K562 (cell line): ENCODE results near the gene MARK3. TPM values are rescaled to one million over a fixed set of nuclear protein-coding genes. Genes with fewer than 3 reads are reported as not detected.

ENCODE experiments used
- ATAC-seq: fragments of 200-7000 bp; cut with Tn5 transposase; 3 replicates; pipeline ENCODE4 v1.9.1; 2020; ENCODE audit warnings: moderate library complexity
- BruUV-seq: library from RNA; stranded (reverse); fragments of 400-500 nt; replicated peaks from 2 replicates; lab custom pipeline; 2021; lab: Mats Ljungman, UMichigan
- CTCF ChIA-PET: fragments of 300-600 bp; formaldehyde crosslinking; extraction: SDS; loops from one replicate; lab custom pipeline; 2021; ENCODE audit warnings: low intra/inter-chr PET ratio; lab: Yijun Ruan, JAX
- POLR2A ChIA-PET: fragments of 300-600, 350-650 bp; sonication (Branson Sonifier 250); formaldehyde crosslinking; extraction: SDS; loops from one replicate; lab custom pipeline; 2021; ENCODE audit warnings: antibody characterized with exemption, inconsistent platforms; lab: Yijun Ruan, JAX
- DNase-seq, 4 experiments: peaks; one replicate each; pipeline versions ENCODE4 v3.0.0 to v3.0.0-alpha.2; 2011 to 2018; ENCODE audit warnings: low spot score in 3 of 4, mixed read lengths in 3 of 4; ENCODE audit errors: extremely low read depth in 1 of 4
- FAIRE-seq: peaks from 2 replicates; lab custom pipeline; 2011; peaks lifted over from hg19 to GRCh38; lab: Jason Lieb, UNC
- H2AFZ ChIP-seq: 2 replicates; pipeline ENCODE4 v1.6.0; 2011; ENCODE audit warnings: low read depth, low read length, control low read depth, inconsistent platforms
- H3K27ac ChIP-seq: fragments of 200-600 bp; 3 replicates; pipeline ENCODE4 v1.8.0; 2011; ENCODE audit warnings: low read depth, mild to moderate bottlenecking, control low read depth, inconsistent platforms, low read length, moderate library complexity, mixed read lengths; ENCODE audit errors: extremely low read depth
- H3K27me3 ChIP-seq, 2 experiments: fragments of 300-600 bp in 1 of 2; 2 replicates in 1 of 2; 3 replicates in 1 of 2; pipeline versions ENCODE4 v1.6.0 to v1.8.0; 2011; ENCODE audit warnings: inconsistent platforms in 2 of 2, low read length in 2 of 2, mild to moderate bottlenecking in 1 of 2, mixed read lengths in 1 of 2, moderate library complexity in 1 of 2; ENCODE audit not compliant: control insufficient read depth in 2 of 2, insufficient read depth in 2 of 2
- H3K36me3 ChIP-seq: fragments of 300-600 bp; 3 replicates; pipeline ENCODE4 v1.8.0; 2011; ENCODE audit warnings: mild to moderate bottlenecking, low read length, inconsistent platforms; ENCODE audit not compliant: control insufficient read depth, insufficient read depth
- H3K4me1 ChIP-seq, 2 experiments: fragments of 200-600 bp in 1 of 2; replicated peaks in 1 of 2; 2 replicates in 1 of 2; 3 replicates in 1 of 2; pipeline versions ENCODE4 v1.5.1 to v1.8.0; 2011; ENCODE audit warnings: inconsistent platforms in 2 of 2, low read length in 2 of 2, mild to moderate bottlenecking in 1 of 2, mixed read lengths in 1 of 2, moderate library complexity in 1 of 2; ENCODE audit not compliant: control insufficient read depth in 2 of 2, insufficient read depth in 2 of 2
- H3K4me2 ChIP-seq: 2 replicates; pipeline ENCODE4 v1.6.1; 2011; ENCODE audit warnings: low read length, control low read depth, inconsistent platforms, mixed read lengths; ENCODE audit not compliant: insufficient read depth
- H3K4me3 ChIP-seq: fragments of 200-600 bp; sonication (generic), shearing (Covaris generic); 2 replicates; pipeline ENCODE4 v1.5.1; 2016; ENCODE audit warnings: control low read depth, inconsistent platforms
- H3K79me2 ChIP-seq: fragments of 200-600 bp; 3 replicates; pipeline ENCODE4 v1.8.0; 2011; ENCODE audit warnings: low read length, inconsistent platforms; ENCODE audit not compliant: control insufficient read depth, insufficient read depth
- H3K9ac ChIP-seq, 2 experiments: 2 replicates each; pipeline versions ENCODE4 v1.6.0 to v1.6.1; 2011; ENCODE audit warnings: low read depth in 2 of 2, low read length in 2 of 2, control low read depth in 1 of 2, inconsistent platforms in 1 of 2, mild to moderate bottlenecking in 1 of 2, mixed read lengths in 1 of 2; ENCODE audit not compliant: insufficient read depth in 1 of 2
- H3K9me1 ChIP-seq: one replicate; pipeline ENCODE4 v1.6.0; 2011; ENCODE audit warnings: inconsistent platforms, mild to moderate bottlenecking, low read length, moderate library complexity; ENCODE audit not compliant: control insufficient read depth, insufficient read depth
- H3K9me3 ChIP-seq: replicated peaks from 2 replicates; pipeline ENCODE4 v1.5.1; 2011; ENCODE audit warnings: low read depth, low read length, inconsistent platforms; ENCODE audit not compliant: control insufficient read depth, insufficient read depth
- H4K20me1 ChIP-seq: replicated peaks from 2 replicates; pipeline ENCODE4 v1.6.1; 2011; ENCODE audit warnings: low read length, inconsistent platforms, mixed read lengths; ENCODE audit not compliant: control insufficient read depth, insufficient read depth
- ASH1L ChIP-seq: fragments of 450-650 bp; IDR thresholded peaks from 2 replicates; pipeline ENCODE4 v1.6.1; 2018; ENCODE audit warnings: borderline replicate concordance, mild to moderate bottlenecking, low read depth; ENCODE audit not compliant: partially characterized antibody
- EP400 ChIP-seq: fragments of 450-650 bp; IDR thresholded peaks from 2 replicates; pipeline ENCODE4 v1.6.1; 2017; ENCODE audit warnings: antibody characterized with exemption, mild to moderate bottlenecking, moderate library complexity
- GATAD2B ChIP-seq: fragments of 450-650 bp; IDR thresholded peaks from 2 replicates; pipeline ENCODE4 v1.6.1; 2017; ENCODE audit warnings: mild to moderate bottlenecking, borderline replicate concordance
- HDAC3 ChIP-seq: fragments of 450-650 bp; IDR thresholded peaks from 2 replicates; pipeline ENCODE4 v1.6.1; 2018; ENCODE audit warnings: borderline replicate concordance, mild to moderate bottlenecking, moderate library complexity; ENCODE audit not compliant: partially characterized antibody
- MYNN ChIP-seq, 2 experiments: sonication (generic); formaldehyde crosslinking in 1 of 2; IDR thresholded peaks; 2 replicates each; pipeline versions ENCODE4 v1.5.0 to v1.6.1; 2016 to 2020; ENCODE audit warnings: antibody characterized with exemption in 1 of 2, missing genetic modification reagents in 1 of 2
- NELFE ChIP-seq: IDR thresholded peaks from 2 replicates; pipeline ENCODE4 v1.6.1; 2011; ENCODE audit warnings: mild to moderate bottlenecking; ENCODE audit not compliant: insufficient read depth, insufficient read length
- NFRKB ChIP-seq: fragments of 450-650 bp; IDR thresholded peaks from 2 replicates; pipeline ENCODE4 v1.6.1; 2016; ENCODE audit warnings: low read depth
- SRF ChIP-seq, 2 experiments: fragments of 250-450, 450-650 bp in 1 of 2; sonication (Bioruptor Pico) in 1 of 2; sonication (generic) in 1 of 2; formaldehyde crosslinking; IDR thresholded peaks; 2 replicates each; pipeline versions ENCODE4 v1.5.0 to v1.5.1; 2020 to 2022; ENCODE audit warnings: mild to moderate bottlenecking in 1 of 2, missing genetic modification reagents in 1 of 2
- TCF7 ChIP-seq: sonication (generic); IDR thresholded peaks from 2 replicates; pipeline ENCODE4 v1.6.1; 2016; ENCODE audit warnings: antibody characterized with exemption, borderline replicate concordance
- ZNF217 ChIP-seq: sonication (generic); formaldehyde crosslinking; IDR thresholded peaks from 2 replicates; pipeline ENCODE4 v1.8.0; 2022; ENCODE audit warnings: mild to moderate bottlenecking, missing genetic modification reagents
- ZNF232 ChIP-seq: sonication (generic); formaldehyde crosslinking; IDR thresholded peaks from 2 replicates; pipeline ENCODE4 v1.8.0; 2022; ENCODE audit warnings: mild to moderate bottlenecking, missing genetic modification reagents
- ZNF780A ChIP-seq: fragments of 250-450 bp; sonication (Bioruptor Pico); IDR thresholded peaks from 2 replicates; pipeline ENCODE4 v1.5.0; 2021; ENCODE audit warnings: mild to moderate bottlenecking
- WGBS: fragments of 100-300 bp; shearing (Covaris generic); methylation state at CpG from one replicate; pipeline ENCODE4 v1.1.6; 2016; ENCODE audit warnings: low coverage, mixed read lengths; ENCODE audit not compliant: insufficient coverage; ENCODE audit errors: missing lambda C conversion rate; 5-methylcytosine and 5-hydroxymethylcytosine counted together
- in situ Hi-C: fragments of 300-500 bp; cut with MboI; formaldehyde crosslinking; loops from 4 replicates; pipeline ENCODE4 v1.15.0; 2018; ENCODE audit warnings: inconsistent platforms, mixed read lengths
- intact Hi-C: fragments of 100-400 bp; cut with micrococcal nuclease; formaldehyde crosslinking; loops from 2 replicates; pipeline ENCODE4 v1.14.2; 2022
- polyA plus RNA-seq, 8 experiments: library from polyadenylated mRNA; depleted of rRNA in 4 of 8; stranded (reverse) in 5 of 8; unstranded in 3 of 8; fragments of >200 nt; fragmentation: Nextera tagmentation in 2 of 8; fragmentation: Illumina TruSeq in 1 of 8; extraction: Ambion mirVana in 2 of 8; extraction: Trizol in 1 of 8; gene quantifications; 2 replicates each; pipeline versions ENCODE4 v1.2.1 to v1.2.3, GENCODE V29; 2011 to 2014; ENCODE audit warnings: inconsistent platforms in 1 of 8, missing spikeins in 1 of 8
- total RNA-seq, 7 experiments: library from RNA; depleted of rRNA in 6 of 7; stranded (reverse); fragments of >200 nt in 6 of 7; fragmentation: Illumina TruSeq in 2 of 7; extraction: Trizol in 2 of 7; gene quantifications; 2 replicates each; pipeline versions ENCODE4 v1.2.1 to v1.2.3, GENCODE V29; 2011 to 2021; ENCODE audit warnings: low replicate concordance in 1 of 7
- TF ChIP-seq, protein P1 (sequence below): fragments of 250-450 bp; sonication (Bioruptor Pico); IDR thresholded peaks from 2 replicates; pipeline ENCODE4 v1.8.0; 2022; ENCODE audit warnings: inconsistent platforms

The MARK3 gene
- total and polyA plus RNA-seq, 9 of the 15 experiments (the other 6 are each of a cell fraction or from before 2014, with no cell fraction given): 10.1 to 68.7 (median 56.3) TPM

DNA sequence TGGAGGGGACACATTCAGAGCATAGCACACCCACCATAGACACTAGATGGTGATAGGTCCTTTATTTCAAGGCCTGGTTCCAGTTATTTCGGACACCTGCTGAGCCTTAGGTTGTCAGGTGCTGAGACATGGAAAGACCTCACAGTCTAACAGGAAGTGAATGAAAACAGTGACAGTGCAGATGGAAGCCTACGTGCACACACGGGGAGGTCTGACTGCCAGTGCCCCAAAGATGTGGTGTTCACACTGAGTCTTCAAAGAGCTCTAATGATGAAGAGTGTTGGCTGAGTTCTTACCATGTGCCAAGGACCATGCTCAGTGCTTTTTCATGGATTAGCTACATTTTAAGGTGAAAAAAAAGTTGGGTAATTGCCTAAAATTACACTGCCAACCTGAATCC lies 90.8 kb downstream of the MARK3 start (continued):
- no peak for TF ChIP-seq ZNF780A (CRISPR knock-in tag)
- TF ChIP-seq, protein P1, sequence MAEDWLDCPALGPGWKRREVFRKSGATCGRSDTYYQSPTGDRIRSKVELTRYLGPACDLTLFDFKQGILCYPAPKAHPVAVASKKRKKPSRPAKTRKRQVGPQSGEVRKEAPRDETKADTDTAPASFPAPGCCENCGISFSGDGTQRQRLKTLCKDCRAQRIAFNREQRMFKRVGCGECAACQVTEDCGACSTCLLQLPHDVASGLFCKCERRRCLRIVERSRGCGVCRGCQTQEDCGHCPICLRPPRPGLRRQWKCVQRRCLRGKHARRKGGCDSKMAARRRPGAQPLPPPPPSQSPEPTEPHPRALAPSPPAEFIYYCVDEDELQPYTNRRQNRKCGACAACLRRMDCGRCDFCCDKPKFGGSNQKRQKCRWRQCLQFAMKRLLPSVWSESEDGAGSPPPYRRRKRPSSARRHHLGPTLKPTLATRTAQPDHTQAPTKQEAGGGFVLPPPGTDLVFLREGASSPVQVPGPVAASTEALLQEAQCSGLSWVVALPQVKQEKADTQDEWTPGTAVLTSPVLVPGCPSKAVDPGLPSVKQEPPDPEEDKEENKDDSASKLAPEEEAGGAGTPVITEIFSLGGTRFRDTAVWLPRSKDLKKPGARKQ (CRISPR knock-in tag): no peak
- TF ChIP-seq NELFE: no peak
- no peak for TF ChIP-seq SRF (CRISPR knock-in tag; IDR thresholded peaks at IDR 0.05)
- TF ChIP-seq HDAC3: no peak
- no peak for TF ChIP-seq ZNF232 (CRISPR knock-in tag)
- no peak for TF ChIP-seq NFRKB
- no peak for TF ChIP-seq MYNN (IDR thresholded peaks at IDR 0.05)
- TF ChIP-seq MYNN (CRISPR knock-in tag; IDR thresholded peaks at IDR 0.05): no peak
- TF ChIP-seq ZNF217 (CRISPR knock-in tag): no peak
- no peak for TF ChIP-seq GATAD2B
- no peak for TF ChIP-seq ASH1L
- TF ChIP-seq, all 486 proteins: peak for 0

DNA sequence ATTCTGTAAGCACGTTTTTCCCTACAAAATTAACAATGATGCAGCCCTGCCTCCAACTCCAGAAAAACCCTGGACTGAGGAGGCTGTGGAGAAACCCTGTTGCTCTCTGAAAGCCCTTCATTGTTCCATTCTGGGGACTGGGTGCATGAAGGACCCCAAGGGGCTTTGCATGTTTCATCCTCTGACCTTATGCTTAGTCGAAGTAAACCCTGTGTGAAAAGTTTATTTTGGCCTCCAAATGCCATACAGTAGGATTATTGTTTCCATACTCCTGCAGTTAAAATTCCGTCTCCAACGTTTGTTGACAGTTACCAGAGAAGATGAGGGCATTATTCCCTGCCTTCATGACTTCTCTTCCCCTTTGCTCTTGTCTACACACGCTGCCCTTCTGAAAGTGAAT lies 91.4 kb downstream of the MARK3 start:
- Histone ChIP-seq H3K36me3 (peaks cover 66% of the 10 kb centered on the region), H4K20me1 (no peaks in the 10 kb centered on the region), H3K27ac (no peak overlapping the region), H3K4me2 (no peak overlapping the region), H3K9ac (no peak overlapping the region), H3K9me3 (no peaks in the 10 kb centered on the region), H2AFZ (no peak overlapping the region), H3K27me3 (no peaks in the 10 kb centered on the region), H3K4me3 (no peak overlapping the region), H3K9me1 (no peaks in the 10 kb centered on the region), H3K79me2 (no peaks in the 10 kb centered on the region), H3K4me1 (no peaks in the 10 kb centered on the region; a peak in 1 of 5 replicates)
- no peak for TF ChIP-seq TCF7
- TF ChIP-seq EP400: no peak
- WGBS: 83% methylated on average over 5 of the region's 5 CpGs
- intact Hi-C loops: no loop called here
- CTCF ChIA-PET: no interaction called here
- no TSS peak for BruUV-seq
- no peak for ATAC-seq
- in situ Hi-C loops: no loop called here
- FAIRE-seq: no peak
- no peak for DNase-seq
- POLR2A ChIA-PET: interaction anchor here (0.5 to 1.3 kb wide), 4 partner anchors 9 to 258 kb away, joined by 3 to 4 read pairs (median 3); no protein-coding TSS in a partner anchor
